H9 (cell line): Measurements from ENCODE around the gene DCP1B. TPM values are rescaled to one million over a fixed set of nuclear protein-coding genes. Genes with fewer than 3 reads are reported as not detected.
A peak's percentile ranks its signal among the peaks of the same experiment; 100 is the strongest.

Source experiments
- DNase-seq: peaks from one replicate; pipeline ENCODE4 v3.0.0-alpha.2; 2017
- H2AFZ ChIP-seq: one replicate; pipeline ENCODE4 v1.6.1; 2013; ENCODE audit warnings: mild to moderate bottlenecking, low read length, control low read depth, moderate library complexity
- H2AK5ac ChIP-seq: 2 replicates; pipeline ENCODE4 v1.6.1; 2013; ENCODE audit warnings: low read length, control low read depth, mixed read lengths; ENCODE audit not compliant: insufficient read length
- H2BK120ac ChIP-seq: one replicate; pipeline ENCODE4 v1.6.1; 2013; ENCODE audit warnings: low read depth, mild to moderate bottlenecking, low read length, control low read depth, inconsistent platforms; ENCODE audit not compliant: poor library complexity, severe bottlenecking
- H2BK12ac ChIP-seq: 2 replicates; pipeline ENCODE4 v1.6.1; 2013; ENCODE audit warnings: low read length, control low read depth, mixed read lengths, low read depth; ENCODE audit not compliant: insufficient read length
- H2BK15ac ChIP-seq: 2 replicates; pipeline ENCODE4 v1.6.1; 2013; ENCODE audit warnings: low read depth, low read length, control low read depth
- H2BK20ac ChIP-seq: one replicate; pipeline ENCODE4 v1.6.1; 2013; ENCODE audit warnings: low read depth, mild to moderate bottlenecking, low read length, control low read depth, inconsistent platforms; ENCODE audit not compliant: poor library complexity, severe bottlenecking
- H2BK5ac ChIP-seq: 2 replicates; pipeline ENCODE4 v1.6.1; 2013; ENCODE audit warnings: low read length, control low read depth, mixed read lengths; ENCODE audit not compliant: insufficient read length
- H3K14ac ChIP-seq: 2 replicates; pipeline ENCODE4 v1.6.1; 2013; ENCODE audit warnings: low read length, control low read depth; ENCODE audit not compliant: insufficient read depth
- H3K18ac ChIP-seq: 2 replicates; pipeline ENCODE4 v1.6.1; 2013; ENCODE audit warnings: low read depth, mild to moderate bottlenecking, mixed read lengths, low read length, control low read depth; ENCODE audit not compliant: insufficient read length
- H3K23ac ChIP-seq: 2 replicates; pipeline ENCODE4 v1.6.1; 2013; ENCODE audit warnings: low read length, control low read depth, mixed read lengths, low read depth; ENCODE audit not compliant: insufficient read length
- H3K23me2 ChIP-seq: 2 replicates; pipeline ENCODE4 v1.6.1; 2013; ENCODE audit warnings: low read depth, mild to moderate bottlenecking, mixed read lengths, low read length, control low read depth; ENCODE audit not compliant: insufficient read length, poor library complexity, severe bottlenecking
- H3K27ac ChIP-seq: 2 replicates; pipeline ENCODE4 v1.5.1; 2013; ENCODE audit warnings: low read length, control low read depth, mixed read lengths, low read depth; ENCODE audit not compliant: insufficient read length
- H3K27me3 ChIP-seq: 2 replicates; pipeline ENCODE4 v1.6.1; 2013; ENCODE audit warnings: low read length, control low read depth, inconsistent platforms; ENCODE audit not compliant: insufficient read depth
- H3K4ac ChIP-seq: 2 replicates; pipeline ENCODE4 v1.6.1; 2013; ENCODE audit warnings: low read depth, mild to moderate bottlenecking, control low read depth, inconsistent platforms, low read length, moderate library complexity
- H3K4me1 ChIP-seq: 2 replicates; pipeline ENCODE4 v1.6.1; 2013; ENCODE audit warnings: low read length, control low read depth, inconsistent platforms; ENCODE audit not compliant: insufficient read depth
- H3K4me2 ChIP-seq: 2 replicates; pipeline ENCODE4 v1.6.1; 2013; ENCODE audit warnings: low read length, control low read depth, mixed read lengths; ENCODE audit not compliant: insufficient read length, insufficient read depth
- H3K56ac ChIP-seq: 2 replicates; pipeline ENCODE4 v1.6.1; 2013; ENCODE audit warnings: low read depth, mild to moderate bottlenecking, mixed read lengths, low read length, control low read depth; ENCODE audit not compliant: insufficient read length
- H3K79me1 ChIP-seq: 2 replicates; pipeline ENCODE4 v1.6.1; 2013; ENCODE audit warnings: low read depth, mild to moderate bottlenecking, moderate library complexity, low read length, control low read depth, inconsistent platforms; ENCODE audit not compliant: insufficient read depth, poor library complexity, severe bottlenecking
- H3K79me2 ChIP-seq: 2 replicates; pipeline ENCODE4 v1.6.1; 2013; ENCODE audit warnings: low read length, control low read depth, inconsistent platforms; ENCODE audit not compliant: insufficient read depth
- H3K9ac ChIP-seq: 2 replicates; pipeline ENCODE4 v1.6.1; 2013; ENCODE audit warnings: low read length, control low read depth, mixed read lengths; ENCODE audit not compliant: insufficient read length; ENCODE audit errors: extremely low read depth
- H3K9me3 ChIP-seq: one replicate; pipeline ENCODE4 v1.6.1; 2013; ENCODE audit warnings: low read depth, low read length, inconsistent platforms; ENCODE audit not compliant: control insufficient read depth
- H3T11ph ChIP-seq: one replicate; pipeline ENCODE4 v1.6.1; 2013; ENCODE audit warnings: mild to moderate bottlenecking, low read length, control low read depth, inconsistent platforms
- H4K20me1 ChIP-seq: one replicate; pipeline ENCODE4 v1.6.1; 2013; ENCODE audit not compliant: control insufficient read depth, insufficient read length, insufficient read depth
- H4K5ac ChIP-seq: 2 replicates; pipeline ENCODE4 v1.6.1; 2013; ENCODE audit warnings: low read depth, mild to moderate bottlenecking, mixed read lengths, low read length, control low read depth; ENCODE audit not compliant: insufficient read length
- H4K8ac ChIP-seq: replicated peaks from 2 replicates; pipeline ENCODE4 v1.6.1; 2013; ENCODE audit warnings: low read length, control low read depth, mixed read lengths, low read depth; ENCODE audit not compliant: insufficient read length
- H4K91ac ChIP-seq: 2 replicates; pipeline ENCODE4 v1.6.1; 2013; ENCODE audit warnings: low read depth, mild to moderate bottlenecking, moderate library complexity, mixed read lengths, low read length, control low read depth; ENCODE audit not compliant: insufficient read length
- H3K27ac Mint-ChIP-seq, 3 experiments: 2 replicates in 2 of 3; 3 replicates in 1 of 3; pipeline ENCODE4 v1.8.0; 2020 to 2021; ENCODE audit warnings: mixed read lengths in 3 of 3, mild to moderate bottlenecking in 1 of 3, moderate library complexity in 1 of 3
- H3K27me3 Mint-ChIP-seq: 2 replicates; pipeline ENCODE4 v1.8.0; 2021; ENCODE audit warnings: low read depth, mild to moderate bottlenecking, moderate library complexity, mixed read lengths
- H3K36me3 Mint-ChIP-seq, 3 experiments: 2 replicates in 2 of 3; 3 replicates in 1 of 3; pipeline ENCODE4 v1.8.0; 2020 to 2021; ENCODE audit warnings: low read depth in 3 of 3, mixed read lengths in 3 of 3; ENCODE audit not compliant: insufficient read depth in 1 of 3
- H3K4me1 Mint-ChIP-seq, 2 experiments: 2 replicates each; pipeline ENCODE4 v1.8.0; 2020; ENCODE audit warnings: mixed read lengths in 2 of 2
- H3K4me3 Mint-ChIP-seq, 2 experiments: 2 replicates in 1 of 2; 3 replicates in 1 of 2; pipeline ENCODE4 v1.8.0; 2020 to 2021; ENCODE audit warnings: mild to moderate bottlenecking in 2 of 2, mixed read lengths in 2 of 2, moderate library complexity in 1 of 2
- H3K9me3 Mint-ChIP-seq, 2 experiments: 2 replicates in 1 of 2; 3 replicates in 1 of 2; pipeline ENCODE4 v1.8.0; 2020; ENCODE audit warnings: mild to moderate bottlenecking in 2 of 2, mixed read lengths in 2 of 2, moderate library complexity in 1 of 2
- CTCF ChIP-seq: fragments of 200-600 bp; sonication (generic); conservative IDR thresholded peaks from 3 replicates; pipeline ENCODE4 v1.8.0; 2021; ENCODE audit warnings: antibody characterized with exemption, mild to moderate bottlenecking
- WGBS: extraction: QIAGEN DNeasy Blood & Tissue Kit; methylation state at CpG from one replicate; pipeline ENCODE4 v1.1.7; 2013; ENCODE audit warnings: missing lambda C conversion rate, low lambda C conversion rate, mixed read lengths; ENCODE audit not compliant: insufficient read length; ENCODE audit errors: extremely low coverage; 5-methylcytosine and 5-hydroxymethylcytosine counted together
- total RNA-seq: library from RNA; stranded (reverse); gene quantifications from 2 replicates; pipeline ENCODE4 v1.2.1, GENCODE V29; 2021

DCP1B gene
- total RNA-seq, 1 experiment from 2014 or later, result 11.2 TPM

- Histone ChIP-seq H4K5ac (no peak overlapping the region), H4K20me1 (no peaks in the 10 kb centered on the region), H3K9ac (no peak overlapping the region), H3K18ac (no peak overlapping the region), H2BK20ac (no peak overlapping the region), H3K56ac (no peak overlapping the region), H2AFZ (no peak overlapping the region), H4K8ac (no peak overlapping the region), H3K27ac (no peak overlapping the region), H2AK5ac (no peak overlapping the region), H3K79me2 (no peaks in the 10 kb centered on the region), H2BK15ac (no peak overlapping the region), H4K91ac (no peak overlapping the region), H3K23me2 (no peaks in the 10 kb centered on the region), H3K9me3 (no peaks in the 10 kb centered on the region), H2BK5ac (no peak overlapping the region), H3K4me2 (no peak overlapping the region), H3K79me1 (no peaks in the 10 kb centered on the region), H3K23ac (no peak overlapping the region), H3K14ac (no peak overlapping the region; the same call in 1 of the 2 replicates), H3K4ac (no peak overlapping the region), H2BK120ac (no peak overlapping the region), H3K27me3 (no peaks in the 10 kb centered on the region), H3T11ph (no peak overlapping the region), H2BK12ac (no peak overlapping the region), H3K4me1 (no peaks in the 10 kb centered on the region)
- H3K4me1 Mint-ChIP-seq, result peaks cover 14 to 38% of the 10 kb centered on the region in 2 experiments
- DNase-seq, result peak; percentile 37
- peak overlapping the region in 1 of 3 experiments; percentile 5; a peak in 1 of 7 replicates for H3K27ac Mint-ChIP-seq
- H3K36me3 Mint-ChIP-seq, result peaks cover 0 to 6% (median 0%) of the 10 kb centered on the region in 3 experiments; a peak in 1 of 7 replicates
- WGBS, result no CpG with 5 or more reads among the region's 12 CpGs
- H3K9me3 Mint-ChIP-seq, result no peaks in the 10 kb centered on the region
- TF ChIP-seq CTCF, result no peak
- no peaks in the 10 kb centered on the region; the same call in 1 of the 2 replicates for H3K27me3 Mint-ChIP-seq
- H3K4me3 Mint-ChIP-seq, result no peak overlapping the region
Measured at GRCh38 chr12:1913377-1914113, 90.7 kb downstream of the DCP1B start.
